ENCODE results near the gene CARD10.
A peak's percentile ranks its signal among the peaks of the same experiment; 100 is the strongest.
"Not testable (repeated sequence)": the region's sequence is repeated elsewhere in the genome, so short reads cannot be mapped to it uniquely, and the experiment has no call there.

The CARD10 gene

DNA sequence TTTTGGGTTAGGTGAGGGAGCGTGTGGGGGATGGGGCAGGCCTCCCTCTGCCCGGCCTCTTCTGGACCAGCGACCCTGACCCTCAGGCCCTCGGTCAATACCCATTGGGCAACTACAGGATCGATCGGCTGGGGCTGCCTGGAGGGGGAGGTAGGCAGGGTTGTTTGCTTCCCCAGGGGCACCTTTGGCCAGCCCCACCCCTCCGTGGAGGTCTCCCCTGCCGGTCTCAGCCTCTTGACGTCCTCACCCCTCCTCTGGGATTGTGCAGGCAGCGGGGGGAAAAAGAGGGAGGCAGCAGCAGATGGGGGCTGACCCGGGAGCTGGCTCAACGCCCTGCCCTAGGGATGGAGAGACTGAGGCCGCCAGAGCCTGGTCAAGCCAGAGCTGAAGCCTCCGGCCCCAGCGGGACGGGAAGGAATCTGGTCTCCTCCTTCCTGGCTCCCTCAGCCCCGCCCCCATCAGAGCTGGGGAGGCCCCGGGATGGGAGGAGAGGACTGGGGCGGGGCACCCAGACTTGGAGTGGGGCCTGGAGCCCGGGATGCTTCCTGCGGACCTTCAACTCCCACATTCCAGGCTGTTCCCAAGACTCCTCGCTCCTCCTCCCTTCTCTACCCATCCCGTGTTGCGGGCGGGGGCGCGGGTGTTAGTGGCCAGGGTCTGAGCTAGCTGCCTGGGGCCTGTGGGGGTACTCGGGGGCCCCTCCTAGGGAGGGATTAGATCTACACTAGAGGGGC lies 26.7 kb upstream of the CARD10 start:
- Histone ChIP-seq H3K27me3 (ENCODE audit: low read depth) (no peaks in the 10 kb centered on the region), H3K4me3 (no peak overlapping the region), H3K36me3 (replicated peaks) (no peaks in the 10 kb centered on the region), H3K4me1 (peaks cover 8% of the 10 kb centered on the region), H3K9me3 (no peaks in the 10 kb centered on the region)
- DNase-seq (ENCODE audit: low spot score in 2 of 2): peak in 1 of 2 experiments; percentile 60
- in situ Hi-C loops (cut with MboI; ENCODE audit: low sequenced_read_pairs): no loop called here

- H3K4me1 ChIP-seq: peaks cover 8% of the 10 kb centered on the region
- H3K27me3 ChIP-seq (ENCODE audit: low read depth): no peaks in the 10 kb centered on the region
- H3K4me3 ChIP-seq: no peak overlapping the region
- peak; percentile 50 to 81 for DNase-seq (ENCODE audit: low spot score in 2 of 2)
- no peaks in the 10 kb centered on the region for H3K36me3 ChIP-seq (replicated peaks)
- in situ Hi-C loops (cut with MboI; ENCODE audit: low sequenced_read_pairs): no loop called here
- H3K9me3 ChIP-seq: no peaks in the 10 kb centered on the region
Observed at GRCh38 chr22:37544955-37545702, 25.9 kb upstream of the CARD10 start.

DNA sequence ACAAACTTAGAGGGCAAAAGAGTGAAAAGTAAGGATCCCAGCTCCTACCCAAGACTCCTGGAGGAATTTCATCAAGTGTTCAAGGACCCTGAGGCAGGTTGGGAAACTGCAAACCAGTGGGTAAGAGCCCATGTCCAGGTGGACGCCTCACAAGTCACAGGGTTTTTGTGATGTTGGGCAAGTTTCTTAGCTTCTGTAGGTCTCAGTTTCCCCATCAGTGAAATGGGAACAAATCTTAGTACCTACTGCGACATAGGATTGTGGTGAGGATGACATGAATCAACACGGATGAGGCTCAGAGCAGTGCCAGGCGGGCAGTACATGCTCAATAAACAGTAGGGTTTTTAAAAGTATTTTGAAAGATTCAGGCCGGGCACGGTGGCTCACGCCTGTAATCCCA lies 23.7 kb upstream of the CARD10 start:
- DNase-seq (ENCODE audit: low spot score in 2 of 2): no peak
- Histone ChIP-seq H3K4me1 (peaks cover 8% of the 10 kb centered on the region), H3K4me3 (no peak overlapping the region), H3K27me3 (ENCODE audit: low read depth) (no peaks in the 10 kb centered on the region), H3K9me3 (no peaks in the 10 kb centered on the region), H3K36me3 (replicated peaks) (no peaks in the 10 kb centered on the region)
- in situ Hi-C loops (cut with MboI; ENCODE audit: low sequenced_read_pairs): no loop called here

GRCh38 chr22:37542416-37542815 lies 23.2 kb upstream of the CARD10 start:
- H3K27me3 ChIP-seq (ENCODE audit: low read depth); H3K9me3 ChIP-seq; H3K4me1 ChIP-seq; H3K4me3 ChIP-seq; in situ Hi-C loops (cut with MboI; ENCODE audit: low sequenced_read_pairs); DNase-seq (ENCODE audit: low spot score in 2 of 2); H3K36me3 ChIP-seq (replicated peaks): not testable (repeated sequence)

DNA sequence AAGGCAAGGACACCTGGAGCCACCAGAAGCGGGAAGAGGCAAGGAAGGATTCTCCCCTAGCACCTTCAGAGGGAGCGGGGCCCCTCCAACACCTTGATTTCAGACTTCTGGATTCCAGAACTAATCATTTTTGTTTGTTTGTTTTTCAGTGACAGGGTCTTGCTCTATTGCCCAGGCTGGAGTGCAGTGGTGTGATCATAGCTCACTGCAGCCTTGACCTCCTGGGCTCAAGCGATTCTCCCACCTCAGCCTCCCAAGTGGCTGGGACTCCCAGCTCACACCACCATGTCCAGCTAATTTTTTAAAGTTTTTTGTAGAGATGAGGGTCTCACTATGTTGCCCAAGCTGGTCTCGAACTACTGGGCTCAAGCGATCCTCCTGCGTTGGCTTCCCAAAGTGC lies 20.6 kb upstream of the CARD10 start:
- H3K4me1 ChIP-seq; in situ Hi-C loops (cut with MboI; ENCODE audit: low sequenced_read_pairs); H3K27me3 ChIP-seq (ENCODE audit: low read depth); H3K36me3 ChIP-seq (replicated peaks); H3K4me3 ChIP-seq; H3K9me3 ChIP-seq; DNase-seq (ENCODE audit: low spot score in 2 of 2): not testable (repeated sequence)

DNA sequence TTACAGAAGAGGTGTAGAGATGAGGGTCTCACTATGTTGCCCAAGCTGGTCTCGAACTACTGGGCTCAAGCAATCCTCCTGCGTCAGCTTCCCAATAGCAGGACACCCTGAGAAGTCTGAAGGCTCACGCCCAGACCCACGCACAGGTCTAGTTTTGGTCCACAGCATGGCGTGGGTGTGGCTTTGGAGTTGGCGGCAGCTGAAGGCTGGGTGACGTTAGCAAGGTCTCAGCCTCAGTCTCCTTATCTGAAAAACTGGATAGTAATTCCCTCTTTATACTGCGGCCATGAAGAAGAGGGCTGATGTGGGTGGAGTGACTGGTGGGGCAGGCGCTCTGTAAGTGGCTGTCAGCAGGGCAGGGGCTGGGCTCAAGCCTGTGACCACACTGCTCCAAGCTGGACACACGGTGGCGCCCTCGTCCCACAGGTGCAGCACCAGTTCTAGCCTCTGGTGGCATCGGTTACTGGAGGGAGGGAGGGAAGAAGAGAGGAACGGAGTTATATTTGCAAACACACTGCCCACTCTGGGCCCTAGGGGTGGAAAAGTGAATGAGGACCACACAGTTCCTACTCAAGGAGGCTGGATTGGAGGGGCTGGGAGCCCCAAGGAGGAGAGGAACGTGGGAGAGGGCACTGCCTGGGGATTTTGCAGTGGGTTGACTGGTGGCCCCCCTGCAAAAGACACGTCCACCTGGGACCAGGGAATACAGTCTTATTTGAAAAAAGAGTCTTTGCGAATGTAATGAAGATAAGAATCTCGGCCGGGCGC lies 19.6 kb upstream of the CARD10 start:
- H3K4me3 ChIP-seq: no peak overlapping the region
- no peaks in the 10 kb centered on the region for H3K9me3 ChIP-seq
- no peaks in the 10 kb centered on the region for H3K27me3 ChIP-seq (ENCODE audit: low read depth)
- in situ Hi-C loops (cut with MboI; ENCODE audit: low sequenced_read_pairs): no loop called here
- H3K36me3 ChIP-seq (replicated peaks): no peaks in the 10 kb centered on the region
- peaks cover 8% of the 10 kb centered on the region for H3K4me1 ChIP-seq
- peak; percentile 95 to 97 for DNase-seq (ENCODE audit: low spot score in 2 of 2)

- Histone ChIP-seq H3K4me3 (no peak overlapping the region), H3K27me3 (ENCODE audit: low read depth) (no peaks in the 10 kb centered on the region), H3K9me3 (no peaks in the 10 kb centered on the region), H3K4me1 (no peaks in the 10 kb centered on the region; the same call in 1 of the 2 replicates), H3K36me3 (replicated peaks) (no peaks in the 10 kb centered on the region)
- DNase-seq (ENCODE audit: low spot score in 2 of 2): no peak
- in situ Hi-C loops (cut with MboI; ENCODE audit: low sequenced_read_pairs): no loop called here
Observed at GRCh38 chr22:37535159-37535558, 15.9 kb upstream of the CARD10 start.

- no peaks in the 10 kb centered on the region; the same call in 1 of the 2 replicates for H3K4me1 ChIP-seq
- H3K4me3 ChIP-seq: no peak overlapping the region
- H3K36me3 ChIP-seq (replicated peaks): no peaks in the 10 kb centered on the region
- no peaks in the 10 kb centered on the region for H3K27me3 ChIP-seq (ENCODE audit: low read depth)
- in situ Hi-C loops (cut with MboI; ENCODE audit: low sequenced_read_pairs): loop anchor here (5.0 kb wide), 1 partner anchor 63 kb away; no protein-coding TSS in a partner anchor
- H3K9me3 ChIP-seq: no peaks in the 10 kb centered on the region
- no peak for DNase-seq (ENCODE audit: low spot score in 2 of 2)
Observed at GRCh38 chr22:37534445-37534844, 15.2 kb upstream of the CARD10 start.

GRCh38 chr22:37533995-37534394 lies 14.8 kb upstream of the CARD10 start:
- H3K36me3 ChIP-seq (replicated peaks): no peaks in the 10 kb centered on the region
- no peaks in the 10 kb centered on the region; the same call in 1 of the 2 replicates for H3K4me1 ChIP-seq
- H3K4me3 ChIP-seq: no peak overlapping the region
- no peaks in the 10 kb centered on the region for H3K9me3 ChIP-seq
- no peaks in the 10 kb centered on the region for H3K27me3 ChIP-seq (ENCODE audit: low read depth)
- DNase-seq (ENCODE audit: low spot score in 2 of 2): no peak
- in situ Hi-C loops (cut with MboI; ENCODE audit: low sequenced_read_pairs): loop anchor here (5.0 kb wide), 1 partner anchor 63 kb away; no protein-coding TSS in a partner anchor

GRCh38 chr22:37529652-37530345 lies 10.6 kb upstream of the CARD10 start:
- no peak for DNase-seq (ENCODE audit: low spot score in 2 of 2)

DNA sequence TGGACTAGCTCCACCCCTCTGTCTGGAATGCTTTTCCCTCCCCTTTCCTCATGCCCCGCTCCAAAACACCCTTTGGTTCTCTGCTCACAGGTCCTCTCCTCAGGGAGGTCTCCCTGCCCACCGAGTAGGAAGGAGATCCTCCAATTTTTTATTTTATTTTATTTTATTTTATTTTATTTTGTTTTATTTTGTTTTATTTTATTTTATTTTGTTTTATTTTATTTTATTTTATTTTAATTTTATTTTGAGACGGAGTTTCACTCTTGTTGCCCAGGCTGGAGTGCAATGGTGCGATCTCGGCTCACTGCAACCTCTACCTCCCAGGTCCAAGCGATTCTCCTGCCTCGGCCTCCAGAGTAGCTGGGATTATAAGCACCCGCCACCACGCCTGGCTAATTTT lies 8.7 kb upstream of the CARD10 start:
- H3K27me3 ChIP-seq (ENCODE audit: low read depth); H3K9me3 ChIP-seq; H3K4me1 ChIP-seq; in situ Hi-C loops (cut with MboI; ENCODE audit: low sequenced_read_pairs); DNase-seq (ENCODE audit: low spot score in 2 of 2); H3K4me3 ChIP-seq; H3K36me3 ChIP-seq (replicated peaks): not testable (repeated sequence)

More at GRCh38 chr22:37529652-37530345, 10.6 kb upstream of the CARD10 start:
- in situ Hi-C loops (cut with MboI; ENCODE audit: low sequenced_read_pairs): loop anchor here (5.0 kb wide), 1 partner anchor 68 kb away; no protein-coding TSS in a partner anchor
- no peaks in the 10 kb centered on the region for H3K4me1 ChIP-seq
- H3K36me3 ChIP-seq (replicated peaks): no peaks in the 10 kb centered on the region
- no peaks in the 10 kb centered on the region for H3K9me3 ChIP-seq
- H3K27me3 ChIP-seq (ENCODE audit: low read depth): no peaks in the 10 kb centered on the region
- H3K4me3 ChIP-seq: no peak overlapping the region

DNA sequence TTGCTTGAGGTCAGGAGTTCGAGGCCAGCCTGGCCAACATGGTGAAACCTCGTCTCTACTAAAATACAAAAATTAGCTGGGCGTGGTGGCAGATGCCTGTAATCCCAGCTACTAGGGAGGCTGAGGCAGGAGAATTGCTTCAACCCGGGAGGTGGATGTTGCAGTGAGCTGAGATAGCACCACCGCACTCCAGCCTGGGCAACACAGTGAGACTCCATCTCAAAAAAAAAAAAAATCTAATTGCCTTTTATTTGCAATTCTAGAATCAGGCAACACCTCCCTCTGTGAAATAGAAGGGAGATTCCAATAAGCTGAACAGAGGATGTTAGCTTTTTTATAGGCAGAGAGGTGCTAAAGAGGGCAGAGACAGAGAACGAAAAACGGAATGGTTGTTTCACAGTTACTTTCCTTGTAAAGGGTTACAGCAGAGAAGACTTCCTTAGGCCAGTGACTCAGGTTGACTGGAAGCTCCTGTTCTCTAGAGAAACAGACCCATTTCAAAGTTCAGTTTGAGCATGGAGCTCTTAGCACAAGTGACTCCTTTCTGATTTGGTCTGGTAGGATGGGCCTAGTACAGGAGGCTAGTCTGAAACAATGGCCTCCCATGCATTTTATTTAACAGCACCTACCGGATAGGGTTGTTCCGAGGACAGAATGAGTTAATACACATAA lies 8.0 kb upstream of the CARD10 start:
- H3K36me3 ChIP-seq (replicated peaks); in situ Hi-C loops (cut with MboI; ENCODE audit: low sequenced_read_pairs); H3K4me1 ChIP-seq; H3K4me3 ChIP-seq; H3K9me3 ChIP-seq; DNase-seq (ENCODE audit: low spot score in 2 of 2); H3K27me3 ChIP-seq (ENCODE audit: low read depth): not testable (repeated sequence)

DNA sequence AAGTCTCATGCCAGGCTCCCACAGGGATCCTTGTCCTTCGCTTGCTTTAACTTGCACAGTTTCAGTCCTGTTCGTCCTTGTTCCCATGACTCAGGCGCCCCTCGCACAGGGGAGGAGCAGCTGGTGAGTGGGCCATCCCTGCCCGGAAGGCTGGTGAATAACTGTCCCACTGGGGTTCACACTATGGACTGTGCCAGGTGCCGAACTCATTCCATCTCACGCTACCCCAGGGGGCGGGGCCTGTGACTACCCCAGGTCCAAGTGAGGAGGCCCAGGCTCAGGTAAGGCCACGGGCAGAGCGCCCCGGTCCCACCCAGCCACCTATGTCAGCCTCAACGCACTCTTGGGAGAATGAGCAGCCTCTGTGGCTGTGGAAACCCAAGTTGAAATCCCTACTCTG lies 7.2 kb upstream of the CARD10 start:
- in situ Hi-C loops (cut with MboI; ENCODE audit: low sequenced_read_pairs): no loop called here
- no peak for DNase-seq (ENCODE audit: low spot score in 2 of 2)
- Histone ChIP-seq H3K4me3 (no peak overlapping the region), H3K27me3 (ENCODE audit: low read depth) (no peaks in the 10 kb centered on the region), H3K36me3 (replicated peaks) (no peaks in the 10 kb centered on the region), H3K4me1 (no peaks in the 10 kb centered on the region), H3K9me3 (no peaks in the 10 kb centered on the region)

Data from HAP-1 (cell line).